ENCODE results near the gene MRPS6. TPM values are rescaled to one million over a fixed set of nuclear protein-coding genes. Genes with fewer than 3 reads are reported as not detected.

MRPS6 gene
- total and polyA plus RNA-seq, 4 donors, result 12.1 to 83.0 (median 17.0) TPM

- peaks cover 1 to 25% (median 12%) of the 10 kb centered on the region in 4 donors for H3K4me1 ChIP-seq (ENCODE audit: control insufficient read depth in 4 of 4, insufficient read depth in 4 of 4, low read length in 3 of 4)
Observed at GRCh38 chr21:34073749-34074282, 438 bp downstream of the MRPS6 start.

GRCh38 chr21:34074283-34075090 is 1.1 kb downstream of the MRPS6 start:
- Histone ChIP-seq H3K27me3 (ENCODE audit: control insufficient read depth in 4 of 4, insufficient read depth in 4 of 4, low read length in 3 of 4) (no peaks in the 10 kb centered on the region), H3K36me3 (ENCODE audit: control insufficient read depth in 4 of 4, insufficient read depth in 3 of 4, low read depth in 1 of 4, low read length in 3 of 4) (peaks cover 0 to 1% (median 0%) of the 10 kb centered on the region in 4 donors), H3K4me3 (ENCODE audit: low read depth in 1 of 3, low read length in 3 of 3) (peak overlapping the region; percentile 55 to 98 (median 66)), H3K9me3 (ENCODE audit: control insufficient read depth in 4 of 4, low read length in 3 of 4) (no peaks in the 10 kb centered on the region), H3K9ac (ENCODE audit: low read depth in 1 of 2, low read length in 2 of 2) (peak overlapping the region; percentile 24 to 64), H3K27ac (ENCODE audit: low read depth in 1 of 2, low read length in 2 of 2) (peak overlapping the region; percentile 4 to 21), H3K4me1 (ENCODE audit: control insufficient read depth in 4 of 4, insufficient read depth in 4 of 4, low read length in 3 of 4) (peaks cover 1 to 27% (median 13%) of the 10 kb centered on the region in 4 donors)
- no peak for DNase-seq (ENCODE audit: low spot score)
- 12% methylated on average over 32 of the region's 32 CpGs for WGBS
- TF ChIP-seq CTCF (IDR thresholded peaks at IDR 0.05; ENCODE audit: low read depth, low read length, missing input control), result peak; percentile 6
- peak in 1 of 2 donors; percentile 22 for TF ChIP-seq RAD21 (IDR thresholded peaks at IDR 0.05)
- TF ChIP-seq SP1 (IDR thresholded peaks at IDR 0.05), result no peak
- peak in 1 of 2 donors; percentile 8 for TF ChIP-seq RXRA (IDR thresholded peaks at IDR 0.05)
- no peak for TF ChIP-seq ZBTB33 (IDR thresholded peaks at IDR 0.05)

More at GRCh38 chr21:34073749-34074282, 438 bp downstream of the MRPS6 start:
- H3K4me3 ChIP-seq (ENCODE audit: low read depth in 1 of 3, low read length in 3 of 3), result peak overlapping the region; percentile 66 to 98 (median 83)
- H3K9me3 ChIP-seq (ENCODE audit: control insufficient read depth in 4 of 4, low read length in 3 of 4), result no peaks in the 10 kb centered on the region
- TF ChIP-seq ZBTB33 (IDR thresholded peaks at IDR 0.05) (no peak), RAD21 (IDR thresholded peaks at IDR 0.05) (no peak), NR2F2 (IDR thresholded peaks at IDR 0.05) (no peak), YY1 (IDR thresholded peaks at IDR 0.05) (no peak)
- no peaks in the 10 kb centered on the region for H3K27me3 ChIP-seq (ENCODE audit: control insufficient read depth in 4 of 4, insufficient read depth in 4 of 4, low read length in 3 of 4)
- WGBS, result under 1% methylated on average over 95 of the region's 95 CpGs
- DNase-seq (ENCODE audit: low spot score), result peak; percentile 51
- H3K36me3 ChIP-seq (ENCODE audit: control insufficient read depth in 4 of 4, insufficient read depth in 3 of 4, low read depth in 1 of 4, low read length in 3 of 4), result peaks cover 0 to 1% (median 0%) of the 10 kb centered on the region in 4 donors
- H3K9ac ChIP-seq (ENCODE audit: low read depth in 1 of 2, low read length in 2 of 2), result peak overlapping the region; percentile 24 to 64
- H3K27ac ChIP-seq (ENCODE audit: low read depth in 1 of 2, low read length in 2 of 2), result peak overlapping the region; percentile 59 to 83

GRCh38 chr21:34075091-34075425 is 1.7 kb downstream of the MRPS6 start:
- Histone ChIP-seq H3K27ac (ENCODE audit: low read depth in 1 of 2, low read length in 2 of 2) (no peak overlapping the region), H3K36me3 (ENCODE audit: control insufficient read depth in 4 of 4, insufficient read depth in 3 of 4, low read depth in 1 of 4, low read length in 3 of 4) (peaks cover 0 to 4% (median under 1%) of the 10 kb centered on the region in 4 donors), H3K9me3 (ENCODE audit: control insufficient read depth in 4 of 4, low read length in 3 of 4) (no peaks in the 10 kb centered on the region), H3K9ac (ENCODE audit: low read depth in 1 of 2, low read length in 2 of 2) (peak overlapping the region in 1 of 2 donors; percentile 24), H3K4me1 (ENCODE audit: control insufficient read depth in 4 of 4, insufficient read depth in 4 of 4, low read length in 3 of 4) (peaks cover 1 to 31% (median 14%) of the 10 kb centered on the region in 4 donors), H3K27me3 (ENCODE audit: control insufficient read depth in 4 of 4, insufficient read depth in 4 of 4, low read length in 3 of 4) (no peaks in the 10 kb centered on the region), H3K4me3 (ENCODE audit: low read depth in 1 of 3, low read length in 3 of 3) (peak overlapping the region in 2 of 3 donors; percentile 66 to 98)
- WGBS, result 45% methylated on average over 2 of the region's 2 CpGs
- DNase-seq (ENCODE audit: low spot score), result no peak
- TF ChIP-seq EGR1 (IDR thresholded peaks at IDR 0.05; ENCODE audit: low read depth in 2 of 2) (no peak), NR2F2 (IDR thresholded peaks at IDR 0.05) (no peak), CTCF (IDR thresholded peaks at IDR 0.05; ENCODE audit: low read depth, low read length, missing input control) (no peak), HNF4A (conservative IDR thresholded peaks at IDR 0.05) (no peak), FOXA2 (IDR thresholded peaks at IDR 0.05) (no peak), FOXA1 (IDR thresholded peaks at IDR 0.05) (no peak), GABPA (IDR thresholded peaks at IDR 0.05 in 1 of 2, conservative IDR thresholded peaks at IDR 0.05 in 1 of 2) (no peak), YY1 (IDR thresholded peaks at IDR 0.05) (no peak), TAF1 (conservative IDR thresholded peaks at IDR 0.05) (no peak), JUND (IDR thresholded peaks at IDR 0.05) (no peak), MAX (IDR thresholded peaks at IDR 0.05) (no peak), SP1 (IDR thresholded peaks at IDR 0.05) (no peak)

All from liver (tissue), 9 donors.